SK-N-MC (cell line): ENCODE data around the gene GNAI2.

Experiments used
- EZH2 ChIP-seq: fragments of 200-600 bp; sonication (generic); IDR thresholded peaks from one replicate; pipeline ENCODE4 v1.6.1; 2017; ENCODE audit warnings: antibody characterized with exemption
- POLR2AphosphoS5 ChIP-seq: IDR thresholded peaks from 2 replicates; pipeline ENCODE4 v1.6.1; 2012; ENCODE audit warnings: mild to moderate bottlenecking, low read depth, low read length, borderline replicate concordance

DNA sequence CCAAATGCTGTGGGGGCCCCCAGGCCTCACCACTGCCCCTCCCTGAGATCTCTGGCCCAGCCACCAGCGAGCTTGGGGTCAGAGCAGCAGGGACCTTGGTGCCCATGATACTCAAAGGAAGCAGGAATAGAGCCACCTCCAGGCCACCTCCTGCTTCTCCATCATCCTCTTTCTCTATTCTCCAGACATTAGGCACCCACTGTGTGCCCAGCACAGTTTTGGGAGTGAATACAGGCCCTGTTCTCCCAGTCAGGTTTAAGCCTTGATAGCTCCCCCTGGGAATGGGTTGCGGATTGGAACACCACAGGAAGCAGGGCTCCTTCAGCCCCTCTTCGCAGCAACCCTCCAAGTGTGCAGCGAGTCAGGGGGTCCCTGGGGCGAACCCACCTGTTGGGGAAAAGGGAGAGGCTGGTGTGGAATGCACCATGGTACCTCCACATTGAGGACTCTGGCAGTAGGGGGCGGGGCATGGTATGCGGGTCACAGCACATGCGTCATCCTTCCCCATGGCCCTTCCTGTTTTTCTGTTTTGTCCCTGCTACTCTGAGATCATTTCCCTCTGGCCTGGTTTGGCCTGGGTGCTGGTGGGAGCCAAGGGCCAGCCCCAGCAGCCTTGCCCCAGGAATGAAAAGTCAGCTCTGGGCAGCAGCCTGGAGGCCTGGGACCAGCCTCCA, 18.7 kb downstream of the GNAI2 start:
- no peak for TF ChIP-seq POLR2AphosphoS5
- no peak for TF ChIP-seq EZH2
